HepG2 (cell line): ENCODE data around the gene EPHA2. TPM values are rescaled to one million over a fixed set of nuclear protein-coding genes. Genes with fewer than 3 reads are reported as not detected.

Source experiments
- BHLHE40 ChIP-seq: IDR thresholded peaks from 2 replicates; pipeline ENCODE4 v1.6.1; 2011; ENCODE audit warnings: low read length, improper control_type of control experiment
- EED ChIP-seq: sonication (generic); formaldehyde crosslinking; IDR thresholded peaks from 2 replicates; pipeline ENCODE4 v1.5.0; 2020; ENCODE audit warnings: mild to moderate bottlenecking, missing genetic modification reagents
- ELF3 ChIP-seq: IDR thresholded peaks from 2 replicates; pipeline ENCODE4 v1.6.1; 2016; ENCODE audit warnings: missing genetic modification reagents, missing compliant biosample characterization
- HINFP ChIP-seq: sonication (generic); formaldehyde crosslinking; IDR thresholded peaks from 2 replicates; pipeline ENCODE4 v1.4.0; 2020; ENCODE audit warnings: low read depth, mild to moderate bottlenecking, missing genetic modification reagents
- HOXA7 ChIP-seq: sonication (generic); formaldehyde crosslinking; IDR thresholded peaks from 2 replicates; pipeline ENCODE4 v1.8.1; 2022; ENCODE audit warnings: mild to moderate bottlenecking, missing genetic modification reagents, moderate library complexity
- JDP2 ChIP-seq: sonication (generic); formaldehyde crosslinking; IDR thresholded peaks from 2 replicates; pipeline ENCODE4 v1.8.1; 2022; ENCODE audit warnings: missing genetic modification reagents, borderline replicate concordance
- LCORL ChIP-seq, 2 experiments: fragments of 450-650 bp in 1 of 2; sonication (generic) in 1 of 2; formaldehyde crosslinking in 1 of 2; IDR thresholded peaks; 2 replicates each; pipeline versions ENCODE4 v1.5.0 to v1.6.1; 2017 to 2020; ENCODE audit warnings: antibody characterized with exemption in 1 of 2, missing genetic modification reagents in 1 of 2
- MEF2D ChIP-seq: sonication (generic); formaldehyde crosslinking; IDR thresholded peaks from 2 replicates; pipeline ENCODE4 v1.5.1; 2020; ENCODE audit warnings: mild to moderate bottlenecking, missing genetic modification reagents
- MTA1 ChIP-seq: sonication (generic); formaldehyde crosslinking; IDR thresholded peaks from 2 replicates; pipeline ENCODE4 v1.4.0; 2020; ENCODE audit warnings: missing genetic modification reagents, mild to moderate bottlenecking, borderline replicate concordance
- NFKBIZ ChIP-seq: IDR thresholded peaks from 2 replicates; pipeline ENCODE4 v1.6.1; 2018; ENCODE audit warnings: missing genetic modification reagents, missing compliant biosample characterization
- NR1H2 ChIP-seq: sonication (generic); formaldehyde crosslinking; IDR thresholded peaks from 2 replicates; pipeline ENCODE4 v1.8.1; 2022; ENCODE audit warnings: low read depth, missing genetic modification reagents, borderline replicate concordance
- PPARG ChIP-seq: conservative IDR thresholded peaks from 2 replicates; pipeline ENCODE4 v1.6.1; 2016; ENCODE audit warnings: missing biosample characterization, missing genetic modification reagents
- RERE ChIP-seq: IDR thresholded peaks from 2 replicates; pipeline ENCODE4 v1.6.1; 2016; ENCODE audit warnings: low read depth, missing genetic modification reagents, missing compliant biosample characterization
- TOE1 ChIP-seq: sonication (generic); formaldehyde crosslinking; IDR thresholded peaks from 2 replicates; pipeline ENCODE4 v1.4.0; 2020; ENCODE audit warnings: mild to moderate bottlenecking, missing genetic modification reagents
- ZFP36L1 ChIP-seq: sonication (generic); formaldehyde crosslinking; IDR thresholded peaks from 2 replicates; pipeline ENCODE4 v1.8.0; 2022; ENCODE audit warnings: mild to moderate bottlenecking, missing genetic modification reagents, moderate library complexity
- ZNF503 ChIP-seq: sonication (generic); formaldehyde crosslinking; IDR thresholded peaks from 2 replicates; pipeline ENCODE4 v1.4.0; 2020; ENCODE audit warnings: missing genetic modification reagents
- ZNF547 ChIP-seq: sonication (generic); formaldehyde crosslinking; IDR thresholded peaks from 2 replicates; pipeline ENCODE4 v1.5.1; 2020; ENCODE audit warnings: mild to moderate bottlenecking, missing genetic modification reagents
- ZNF747 ChIP-seq: sonication (generic); formaldehyde crosslinking; IDR thresholded peaks from 2 replicates; pipeline ENCODE4 v1.8.1; 2023; ENCODE audit warnings: missing genetic modification reagents, mild to moderate bottlenecking, borderline replicate concordance
- ZNF878 ChIP-seq: sonication (generic); formaldehyde crosslinking; IDR thresholded peaks from 2 replicates; pipeline ENCODE4 v1.8.1; 2023; ENCODE audit warnings: mild to moderate bottlenecking, missing genetic modification reagents, moderate library complexity
- polyA plus RNA-seq, 8 experiments: library from polyadenylated mRNA; depleted of rRNA in 3 of 8; stranded (reverse) in 7 of 8; unstranded in 1 of 8; fragments of >200 nt; fragmentation: Illumina TruSeq in 4 of 8; extraction: Trizol in 4 of 8; gene quantifications; 2 replicates each; pipeline versions ENCODE4 v1.2.1 to v1.2.3, GENCODE V29; 2011 to 2016; ENCODE audit warnings: low read depth in 4 of 8, missing spikeins in 1 of 8, mixed read lengths in 1 of 8; ENCODE audit not compliant: insufficient read depth in 1 of 8
- total RNA-seq, 5 experiments: library from RNA; depleted of rRNA; stranded (reverse); fragments of >200 nt; fragmentation: Illumina TruSeq; extraction: Trizol; gene quantifications; 2 replicates each; pipeline ENCODE4 v1.2.3, GENCODE V29; 2016; ENCODE audit warnings: low read depth in 1 of 5

Gene EPHA2
- total and polyA plus RNA-seq, 2 of the 13 experiments (the other 11 are each of a cell fraction or from before 2014, with no cell fraction given), result 33.6 to 53.6 TPM

- TF ChIP-seq ZNF878 (CRISPR knock-in tag) (0 out of 2 replicates have a peak, but pooled peaks have one; percentile 61), BHLHE40 (peak; percentile 96), TOE1 (CRISPR knock-in tag) (no peak), ELF3 (CRISPR knock-in tag) (0 out of 2 replicates have a peak, but pooled peaks have one; percentile 33), ZNF747 (CRISPR knock-in tag) (no peak), PPARG (CRISPR knock-in tag) (peak; percentile 42; the same call in 1 of the 2 replicates), JDP2 (CRISPR knock-in tag) (no peak; the same call in 1 of the 2 replicates), ZFP36L1 (CRISPR knock-in tag) (no peak), HOXA7 (no peak), MTA1 (peak; percentile 98), ZNF547 (CRISPR knock-in tag) (0 out of 2 replicates have a peak, but pooled peaks have one; percentile 38), NFKBIZ (0 out of 2 replicates have a peak, but pooled peaks have one; percentile 35), RERE (CRISPR knock-in tag) (no peak), NR1H2 (CRISPR knock-in tag) (no peak), EED (CRISPR knock-in tag) (no peak), ZNF503 (CRISPR knock-in tag) (peak; percentile 39; the same call in 1 of the 2 replicates), LCORL (IDR thresholded peaks at IDR 0.05) (no peak), LCORL (CRISPR knock-in tag; IDR thresholded peaks at IDR 0.05) (peak; percentile 92), MEF2D (CRISPR knock-in tag) (no peak), HINFP (CRISPR knock-in tag) (no peak)
Observed at GRCh38 chr1:16112596-16113555, 43.0 kb downstream of the EPHA2 start (continued).
